Ovary (tissue), 9 donors: ENCODE measurements around the gene EIF3F. TPM values are rescaled to one million over a fixed set of nuclear protein-coding genes. Genes with fewer than 3 reads are reported as not detected.

Experiments used
- DNase-seq, 5 donors: peaks; one replicate each; pipeline ENCODE4 v3.0.0-alpha.2; 2019 to 2020
- H3K27ac ChIP-seq, 2 donors: fragments of 200-600 bp; one replicate each; pipeline versions ENCODE4 v1.5.1 to v1.8.0; 2019 to 2022
- H3K27me3 ChIP-seq: fragments of 200-600 bp; one replicate; pipeline ENCODE4 v1.8.0; 2022
- H3K36me3 ChIP-seq: fragments of 200-600 bp; sonication (generic); one replicate; pipeline ENCODE4 v1.5.1; 2019
- H3K4me1 ChIP-seq: one replicate; pipeline ENCODE4 v1.8.1; 2013; ENCODE audit warnings: mild to moderate bottlenecking, moderate library complexity; ENCODE audit not compliant: insufficient read depth
- H3K4me3 ChIP-seq: fragments of 200-600 bp; sonication (generic); one replicate; pipeline ENCODE4 v1.5.1; 2017
- H3K9me3 ChIP-seq, 2 donors: fragments of 200-600 bp in 1 of 2; sonication (generic) in 1 of 2; one replicate each; pipeline versions ENCODE4 v1.5.1 to v1.8.1; 2013 to 2019; ENCODE audit warnings: mild to moderate bottlenecking in 1 of 2, moderate library complexity in 1 of 2
- EP300 ChIP-seq: sonication (generic); formaldehyde crosslinking; IDR thresholded peaks from one replicate; pipeline ENCODE4 v1.6.1; 2017; ENCODE audit warnings: antibody characterized with exemption
- POLR2A ChIP-seq: fragments of 450-650 bp; IDR thresholded peaks from one replicate; pipeline ENCODE4 v1.6.1; 2017; ENCODE audit warnings: antibody characterized with exemption, mild to moderate bottlenecking, moderate library complexity
- WGBS, 3 donors: extraction: QIAGEN DNeasy Blood & Tissue Kit in 1 of 3; methylation state at CpG; one replicate each; pipeline versions ENCODE4 v1.1.5 to v1.1.7; 2013 to 2017; 5-methylcytosine and 5-hydroxymethylcytosine counted together
- intact Hi-C, 4 donors: fragments of 100-400 bp; cut with DNase I; formaldehyde crosslinking; loops; one replicate each; pipeline versions ENCODE4 v1.11.0 to v1.15.1; 2022 to 2023
- polyA plus RNA-seq, 2 donors: library from polyadenylated mRNA; stranded (reverse); fragments of 200-250 nt in 1 of 2; fragments of 350-450 nt in 1 of 2; fragmentation: Illumina TruSeq in 1 of 2; extraction: RNeasy Lipid Tissue Mini Kit (QIAGEN cat#74804) in 1 of 2; gene quantifications; one replicate each; pipeline ENCODE4 v1.2.3, GENCODE V29; 2013 to 2014
- total RNA-seq, 7 donors: library from RNA; depleted of rRNA in 2 of 7; stranded (reverse); fragments of >200 nt in 2 of 7; fragmentation: NEBNext Ultra II Directional in 3 of 7; extraction: Animal tissue kit (Norgen Biotek cat#: 25700) in 3 of 7; gene quantifications; one replicate each; pipeline versions ENCODE4 v1.1.0 to v1.2.4, GENCODE V29; 2016 to 2023
- TF ChIP-seq, protein P1 (sequence below), 3 donors: fragments of 450-650 bp in 2 of 3; fragments of 200-600 bp in 1 of 3; IDR thresholded peaks; one replicate each; pipeline versions ENCODE4 v1.5.1 to v1.8.0; 2016 to 2022; ENCODE audit warnings: antibody characterized with exemption in 3 of 3, mild to moderate bottlenecking in 1 of 3
- donor health status: DM: no; HTN: no; CAD: no; lungs with moderate emphysema.
- donor health status: DM: no; HTN: no; CAD: no.
- donor health status: Bipolar disorder and iron deficiency.
- donor health status: DM: yes; HTN: yes; CAD: no.
- donor health status: DM: no; HTN: no; CAD: no.
- donor health status: DM: yes; HTN: yes; CAD: no.

The EIF3F gene
- total and polyA plus RNA-seq, 9 donors = 235 to 764 (median 328) TPM

DNA sequence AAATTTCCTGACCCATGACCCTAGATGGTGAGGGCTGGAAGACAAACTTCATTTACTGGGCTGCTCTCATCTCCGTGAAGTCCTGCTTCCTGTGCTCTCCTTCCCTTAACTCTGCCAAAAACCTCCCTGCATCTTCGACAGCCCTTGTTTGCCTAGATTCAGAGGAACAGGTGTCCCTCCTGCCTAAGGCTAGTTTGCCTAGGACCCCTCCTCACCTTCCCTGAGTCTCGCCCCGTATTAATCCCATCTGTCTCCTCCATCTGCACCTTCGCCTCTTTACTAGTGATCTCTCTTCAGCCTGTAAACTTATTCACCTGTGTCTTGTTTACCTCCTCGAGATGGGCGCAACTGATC lies 33.1 kb downstream of the EIF3F start:
- intact Hi-C loops = no loop called here
- no peak for DNase-seq
- Histone ChIP-seq H3K36me3 (no peaks in the 10 kb centered on the region), H3K27ac (no peak overlapping the region), H3K9me3 (no peaks in the 10 kb centered on the region), H3K4me1 (no peaks in the 10 kb centered on the region), H3K4me3 (peak overlapping the region; percentile 79), H3K27me3 (no peaks in the 10 kb centered on the region)
- no peak for TF ChIP-seq POLR2A
- TF ChIP-seq, protein P1, sequence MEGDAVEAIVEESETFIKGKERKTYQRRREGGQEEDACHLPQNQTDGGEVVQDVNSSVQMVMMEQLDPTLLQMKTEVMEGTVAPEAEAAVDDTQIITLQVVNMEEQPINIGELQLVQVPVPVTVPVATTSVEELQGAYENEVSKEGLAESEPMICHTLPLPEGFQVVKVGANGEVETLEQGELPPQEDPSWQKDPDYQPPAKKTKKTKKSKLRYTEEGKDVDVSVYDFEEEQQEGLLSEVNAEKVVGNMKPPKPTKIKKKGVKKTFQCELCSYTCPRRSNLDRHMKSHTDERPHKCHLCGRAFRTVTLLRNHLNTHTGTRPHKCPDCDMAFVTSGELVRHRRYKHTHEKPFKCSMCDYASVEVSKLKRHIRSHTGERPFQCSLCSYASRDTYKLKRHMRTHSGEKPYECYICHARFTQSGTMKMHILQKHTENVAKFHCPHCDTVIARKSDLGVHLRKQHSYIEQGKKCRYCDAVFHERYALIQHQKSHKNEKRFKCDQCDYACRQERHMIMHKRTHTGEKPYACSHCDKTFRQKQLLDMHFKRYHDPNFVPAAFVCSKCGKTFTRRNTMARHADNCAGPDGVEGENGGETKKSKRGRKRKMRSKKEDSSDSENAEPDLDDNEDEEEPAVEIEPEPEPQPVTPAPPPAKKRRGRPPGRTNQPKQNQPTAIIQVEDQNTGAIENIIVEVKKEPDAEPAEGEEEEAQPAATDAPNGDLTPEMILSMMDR (IDR thresholded peaks at IDR 0.05) = no peak
- TF ChIP-seq EP300 = no peak
- 58 to 63% (median 60%) methylated on average over 7 of the region's 7 CpGs for WGBS, 3 donors

DNA sequence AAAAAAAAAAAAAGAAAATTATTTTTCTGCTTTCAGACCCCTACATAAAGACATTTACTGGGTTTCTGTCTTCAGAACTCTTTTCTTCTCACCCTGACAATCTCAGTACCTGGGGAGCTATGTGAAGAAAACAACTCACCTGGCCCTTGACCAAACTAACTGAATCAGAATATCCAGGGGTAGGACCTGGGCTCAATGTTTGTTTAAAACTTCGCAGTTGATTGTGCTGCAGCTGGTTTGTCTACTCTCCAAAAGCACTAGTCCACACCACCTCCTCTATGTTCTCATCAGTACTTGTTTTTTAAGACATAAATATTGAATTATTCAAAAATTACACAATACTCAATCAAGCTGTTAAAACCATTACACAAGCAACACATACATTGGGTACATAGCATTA lies 34.8 kb downstream of the EIF3F start:
- Histone ChIP-seq H3K9me3 (no peaks in the 10 kb centered on the region), H3K4me3 (no peak overlapping the region), H3K4me1 (no peaks in the 10 kb centered on the region), H3K36me3 (no peaks in the 10 kb centered on the region), H3K27me3 (no peaks in the 10 kb centered on the region), H3K27ac (no peak overlapping the region)
- no peak for DNase-seq
- intact Hi-C loops = no loop called here
- no peak for TF ChIP-seq EP300
- TF ChIP-seq, protein P1 (IDR thresholded peaks at IDR 0.05) = no peak
- TF ChIP-seq POLR2A = no peak
- WGBS, 3 donors = 56 to 85% (median 63%) methylated on average over 1 of the region's 1 CpG

DNA sequence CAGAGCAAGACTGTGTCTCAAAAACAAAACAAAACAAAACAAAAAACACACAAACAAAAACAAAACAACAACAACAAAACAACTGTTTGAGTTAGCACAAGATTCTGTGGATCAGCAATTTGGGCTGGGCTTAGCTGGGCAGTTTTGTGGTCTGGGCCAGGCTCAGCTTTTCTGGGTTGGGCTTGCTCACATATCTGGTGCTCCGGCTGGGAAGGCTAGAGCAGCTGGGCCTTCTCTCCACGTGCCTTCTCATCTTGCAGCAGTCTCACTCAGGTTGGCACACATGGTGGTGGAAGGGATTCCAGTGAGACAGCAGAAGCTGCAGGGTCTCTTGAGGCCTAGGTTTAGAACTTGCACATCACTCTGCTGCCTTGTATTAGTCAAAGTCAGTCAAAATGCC lies 35.7 kb downstream of the EIF3F start:
- Histone ChIP-seq H3K36me3 (no peaks in the 10 kb centered on the region), H3K4me3 (no peak overlapping the region), H3K9me3 (no peaks in the 10 kb centered on the region), H3K27ac (no peak overlapping the region), H3K27me3 (no peaks in the 10 kb centered on the region), H3K4me1 (no peaks in the 10 kb centered on the region)
- TF ChIP-seq EP300 = no peak
- TF ChIP-seq, protein P1 (IDR thresholded peaks at IDR 0.05) = no peak
- no peak for TF ChIP-seq POLR2A
- intact Hi-C loops = no loop called here
- 50 to 55% (median 55%) methylated on average over 2 of the region's 2 CpGs for WGBS, 3 donors
- no peak for DNase-seq

GRCh38 chr11:8023831-8024555 lies 36.9 kb downstream of the EIF3F start:
- Histone ChIP-seq H3K27ac (no peak overlapping the region), H3K27me3 (no peaks in the 10 kb centered on the region), H3K36me3 (no peaks in the 10 kb centered on the region), H3K9me3 (no peaks in the 10 kb centered on the region), H3K4me1 (no peaks in the 10 kb centered on the region), H3K4me3 (no peak overlapping the region)
- TF ChIP-seq POLR2A (no peak), EP300 (no peak)
- TF ChIP-seq, protein P1 (IDR thresholded peaks at IDR 0.05) = no peak
- no peak for DNase-seq
- WGBS, 3 donors = 92 to 94% (median 93%) methylated on average over 12 of the region's 12 CpGs
- intact Hi-C loops = no loop called here
